Skin epidermis (tissue), 12 donors: Measurements from ENCODE around the gene PCDHB13.
A peak's percentile ranks its signal among the peaks of the same experiment; 100 is the strongest.
"Not testable (repeated sequence)": the region's sequence is repeated elsewhere in the genome, so short reads cannot be mapped to it uniquely, and the experiment has no call there.

Experiments used
- H3K27ac ChIP-seq, 21 experiments: fragments of 200-600 bp; sonication (generic) in 11 of 21; one replicate each; pipeline ENCODE4 v1.5.0; 2020; ENCODE audit warnings: mild to moderate bottlenecking in 3 of 21, inconsistent platforms in 2 of 21, moderate library complexity in 2 of 21
- H3K4me3 ChIP-seq, 7 experiments: fragments of 200-600 bp; sonication (generic) in 2 of 7; one replicate each; pipeline ENCODE4 v1.5.0; 2020; ENCODE audit warnings: inconsistent platforms in 2 of 7, mild to moderate bottlenecking in 2 of 7, moderate library complexity in 1 of 7

Gene PCDHB13

DNA sequence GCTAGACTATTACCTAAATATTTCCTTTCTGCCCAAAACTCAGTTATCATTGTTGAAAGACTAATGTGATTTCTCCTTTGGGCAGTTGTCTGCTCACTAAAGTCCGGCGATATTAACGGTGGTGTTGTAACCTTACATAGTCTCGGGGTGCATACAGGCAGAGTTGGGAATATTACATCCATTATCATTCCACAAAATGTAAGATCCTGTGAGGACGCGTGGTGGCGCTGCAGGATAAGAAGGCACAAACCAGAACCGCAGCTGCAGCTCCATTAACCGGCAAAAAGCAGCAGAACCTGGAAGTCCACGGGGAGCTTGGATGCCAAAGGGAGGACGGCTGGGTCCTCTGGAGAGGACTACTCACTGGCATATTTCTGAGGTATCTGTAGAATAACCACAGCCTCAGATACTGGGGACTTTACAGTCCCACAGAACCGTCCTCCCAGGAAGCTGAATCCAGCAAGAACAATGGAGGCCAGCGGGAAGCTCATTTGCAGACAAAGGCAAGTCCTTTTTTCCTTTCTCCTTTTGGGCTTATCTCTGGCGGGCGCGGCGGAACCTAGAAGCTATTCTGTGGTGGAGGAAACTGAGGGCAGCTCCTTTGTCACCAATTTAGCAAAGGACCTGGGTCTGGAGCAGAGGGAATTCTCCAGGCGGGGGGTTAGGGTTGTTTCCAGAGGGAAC, at the start of gene PCDHB13:
TSS of gene PCDHB13 (plus strand) at position 264 of the 684 bp plus-strand sequence. CDS start at position 469, 205 bp downstream.
- H3K4me3 ChIP-seq = peak within 1 kb of the TSS in 1 of 7 experiments; percentile 22
- not testable (repeated sequence) for H3K27ac ChIP-seq

DNA sequence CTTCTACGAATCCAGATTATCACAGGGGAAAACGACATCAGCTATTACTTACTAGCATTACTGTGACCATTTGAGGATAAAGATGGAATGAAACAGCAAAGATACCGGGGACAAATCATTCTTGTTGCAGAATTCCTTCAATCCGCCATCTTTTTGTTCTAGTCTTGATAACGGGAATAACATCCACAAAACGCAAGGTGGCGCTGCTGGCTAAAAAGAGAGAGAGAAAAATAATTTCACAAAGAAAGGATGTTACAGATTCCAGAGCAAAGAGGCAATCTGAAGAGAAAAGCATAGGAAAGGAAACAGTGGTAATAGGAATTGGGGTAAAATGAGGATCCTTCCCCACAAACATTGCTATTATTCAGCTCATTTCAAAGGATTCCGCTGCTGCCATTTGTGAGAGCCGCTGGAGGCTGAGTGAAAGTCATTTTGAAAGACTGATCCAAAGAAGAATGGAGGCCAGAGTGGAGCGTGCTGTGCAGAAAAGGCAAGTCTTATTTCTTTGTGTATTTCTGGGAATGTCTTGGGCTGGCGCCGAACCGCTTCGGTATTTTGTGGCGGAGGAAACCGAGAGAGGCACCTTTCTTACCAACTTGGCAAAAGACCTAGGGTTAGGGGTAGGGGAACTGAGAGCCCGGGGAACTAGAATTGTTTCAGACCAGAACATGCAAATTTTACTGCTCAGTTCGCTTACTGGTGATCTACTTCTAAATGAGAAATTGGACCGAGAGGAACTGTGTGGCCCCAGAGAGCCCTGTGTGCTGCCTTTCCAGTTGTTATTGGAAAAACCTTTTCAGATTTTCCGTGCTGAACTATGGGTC, 41.1 kb upstream of the PCDHB13 start, which contains the start of gene PCDHB7:
TSS of gene PCDHB7 (plus strand) at position 264 of the 824 bp plus-strand sequence. CDS start at position 456, 192 bp downstream.
- Histone ChIP-seq H3K27ac (no peak within 1 kb of the TSS), H3K4me3 (peak within 1 kb of the TSS in 1 of 7 experiments; percentile 7)

GRCh38 chr5:141174291-141175104, 39.2 kb upstream of the PCDHB13 start:
- H3K4me3 ChIP-seq, H3K27ac ChIP-seq: not testable (repeated sequence)

- no peak overlapping the region for H3K27ac ChIP-seq
- H3K4me3 ChIP-seq = no peak overlapping the region
Observed at GRCh38 chr5:141175933-141176332, 37.8 kb upstream of the PCDHB13 start.

DNA sequence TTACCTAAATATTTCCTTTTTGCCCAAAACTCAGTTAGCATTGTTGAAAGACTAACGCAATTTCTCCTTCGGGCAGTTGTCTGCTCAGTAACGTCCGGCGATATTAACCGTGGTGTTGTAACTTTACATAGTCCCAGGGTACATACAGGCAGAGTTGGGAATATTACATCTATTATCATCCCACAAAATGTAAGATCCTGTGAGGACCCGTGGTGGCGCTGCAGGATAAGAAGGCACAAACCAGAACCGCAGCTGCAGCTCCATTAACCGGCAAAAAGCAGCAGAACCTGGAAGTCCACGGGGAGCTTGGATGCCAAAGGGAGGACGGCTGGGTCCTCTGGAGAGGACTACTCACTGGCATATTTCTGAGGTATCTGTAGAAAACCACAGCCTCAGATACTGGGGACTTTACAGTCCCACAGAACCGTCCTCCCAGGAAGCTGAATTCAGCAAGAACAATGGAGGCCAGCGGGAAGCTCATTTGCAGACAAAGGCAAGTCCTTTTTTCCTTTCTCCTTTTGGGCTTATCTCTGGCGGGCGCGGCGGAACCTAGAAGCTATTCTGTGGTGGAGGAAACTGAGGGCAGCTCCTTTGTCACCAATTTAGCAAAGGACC, 36.0 kb upstream of the PCDHB13 start, which contains the start of gene PCDHB8:
TSS of gene PCDHB8 (plus strand) at position 214 of the 615 bp plus-strand sequence. CDS start at position 459, 245 bp downstream.
- not testable (repeated sequence) for H3K27ac ChIP-seq, H3K4me3 ChIP-seq

- H3K4me3 ChIP-seq, H3K27ac ChIP-seq: not testable (repeated sequence)
Observed at GRCh38 chr5:141179371-141179770, 34.3 kb upstream of the PCDHB13 start.

GRCh38 chr5:141179876-141180275, 33.8 kb upstream of the PCDHB13 start:
- H3K4me3 ChIP-seq, H3K27ac ChIP-seq: not testable (repeated sequence)

- Histone ChIP-seq H3K4me3 (no peak overlapping the region), H3K27ac (no peak overlapping the region)
Observed at GRCh38 chr5:141180313-141180712, 33.4 kb upstream of the PCDHB13 start.

GRCh38 chr5:141182248-141182647, 31.5 kb upstream of the PCDHB13 start, which contains the start of gene PCDHB16:
Gene PCDHB16, plus strand, starts transcription at chr5:141182387. Its CDS starts 173 bp downstream, at chr5:141182560.
- H3K27ac ChIP-seq = peak within 1 kb of the TSS in 2 of 21 experiments; percentile 38 to 53

DNA sequence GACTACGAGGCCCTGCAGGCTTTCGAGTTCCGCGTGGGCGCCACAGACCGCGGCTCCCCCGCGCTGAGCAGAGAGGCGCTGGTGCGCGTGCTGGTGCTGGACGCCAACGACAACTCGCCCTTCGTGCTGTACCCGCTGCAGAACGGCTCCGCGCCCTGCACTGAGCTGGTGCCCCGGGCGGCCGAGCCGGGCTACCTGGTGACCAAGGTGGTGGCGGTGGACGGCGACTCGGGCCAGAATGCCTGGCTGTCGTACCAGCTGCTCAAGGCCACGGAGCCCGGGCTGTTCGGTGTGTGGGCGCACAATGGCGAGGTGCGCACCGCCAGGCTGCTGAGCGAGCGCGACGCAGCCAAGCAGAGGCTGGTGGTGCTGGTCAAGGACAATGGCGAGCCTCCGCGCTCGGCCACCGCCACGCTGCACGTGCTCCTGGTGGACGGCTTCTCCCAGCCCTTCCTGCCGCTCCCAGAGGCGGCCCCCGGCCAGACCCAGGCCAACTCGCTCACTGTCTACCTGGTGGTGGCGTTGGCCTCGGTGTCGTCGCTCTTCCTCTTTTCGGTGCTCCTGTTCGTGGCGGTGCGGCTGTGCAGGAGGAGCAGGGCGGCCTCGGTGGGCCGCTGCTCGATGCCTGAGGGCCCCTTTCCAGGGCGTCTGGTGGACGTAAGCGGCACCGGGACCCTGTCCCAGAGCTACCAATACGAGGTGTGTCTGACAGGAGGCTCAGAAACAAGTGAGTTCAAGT, 29.4 kb upstream of the PCDHB13 start:
- H3K27ac ChIP-seq, H3K4me3 ChIP-seq: not testable (repeated sequence)

More at GRCh38 chr5:141182248-141182647, 31.5 kb upstream of the PCDHB13 start, which contains the start of gene PCDHB16:
- H3K4me3 ChIP-seq = peak within 1 kb of the TSS in 3 of 7 experiments; percentile 1 to 28 (median 10)

GRCh38 chr5:141186897-141187512, 26.7 kb upstream of the PCDHB13 start, which contains the start of gene PCDHB9:
Gene PCDHB9, plus strand, starts transcription at chr5:141187161. Its CDS starts 158 bp downstream, at chr5:141187319.
- H3K4me3 ChIP-seq = no peak within 1 kb of the TSS
- H3K27ac ChIP-seq = no peak within 1 kb of the TSS

GRCh38 chr5:141188682-141189081, 25.0 kb upstream of the PCDHB13 start:
- H3K27ac ChIP-seq, H3K4me3 ChIP-seq: not testable (repeated sequence)

DNA sequence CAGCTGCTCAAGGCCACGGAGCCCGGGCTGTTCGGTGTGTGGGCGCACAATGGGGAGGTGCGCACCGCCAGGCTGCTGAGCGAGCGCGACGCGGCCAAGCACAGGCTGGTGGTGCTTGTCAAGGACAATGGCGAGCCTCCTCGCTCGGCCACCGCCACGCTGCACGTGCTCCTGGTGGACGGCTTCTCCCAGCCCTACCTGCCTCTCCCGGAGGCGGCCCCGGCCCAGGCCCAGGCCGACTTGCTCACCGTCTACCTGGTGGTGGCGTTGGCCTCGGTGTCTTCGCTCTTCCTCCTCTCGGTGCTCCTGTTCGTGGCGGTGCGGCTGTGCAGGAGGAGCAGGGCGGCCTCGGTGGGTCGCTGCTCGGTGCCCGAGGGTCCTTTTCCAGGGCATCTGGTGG, 24.6 kb upstream of the PCDHB13 start:
- not testable (repeated sequence) for H3K27ac ChIP-seq, H3K4me3 ChIP-seq

DNA sequence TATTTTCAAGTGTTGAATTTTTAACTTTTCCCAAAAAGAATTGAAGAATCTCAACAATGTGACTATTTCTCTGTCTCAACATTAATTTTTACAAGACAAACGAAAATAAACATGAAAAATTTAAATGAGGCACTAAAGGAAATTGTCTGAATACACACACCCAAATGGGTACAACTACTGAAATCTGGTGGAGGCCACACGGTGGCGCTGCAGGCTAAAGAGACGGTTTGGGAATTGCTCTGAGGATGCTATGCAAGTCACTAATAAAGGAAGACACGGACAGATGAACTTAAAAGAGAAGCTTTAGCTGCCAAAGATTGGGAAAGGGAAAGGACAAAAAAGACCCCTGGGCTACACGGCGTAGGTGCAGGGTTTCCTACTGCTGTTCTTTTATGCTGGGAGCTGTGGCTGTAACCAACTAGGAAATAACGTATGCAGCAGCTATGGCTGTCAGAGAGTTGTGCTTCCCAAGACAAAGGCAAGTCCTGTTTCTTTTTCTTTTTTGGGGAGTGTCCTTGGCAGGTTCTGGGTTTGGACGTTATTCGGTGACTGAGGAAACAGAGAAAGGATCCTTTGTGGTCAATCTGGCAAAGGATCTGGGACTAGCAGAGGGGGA, 21.5 kb upstream of the PCDHB13 start, which contains the start of gene PCDHB10:
TSS of gene PCDHB10 (plus strand) at position 244 of the 616 bp plus-strand sequence. CDS start at position 444, 200 bp downstream.
- Histone ChIP-seq H3K4me3 (no peak within 1 kb of the TSS), H3K27ac (no peak within 1 kb of the TSS)

DNA sequence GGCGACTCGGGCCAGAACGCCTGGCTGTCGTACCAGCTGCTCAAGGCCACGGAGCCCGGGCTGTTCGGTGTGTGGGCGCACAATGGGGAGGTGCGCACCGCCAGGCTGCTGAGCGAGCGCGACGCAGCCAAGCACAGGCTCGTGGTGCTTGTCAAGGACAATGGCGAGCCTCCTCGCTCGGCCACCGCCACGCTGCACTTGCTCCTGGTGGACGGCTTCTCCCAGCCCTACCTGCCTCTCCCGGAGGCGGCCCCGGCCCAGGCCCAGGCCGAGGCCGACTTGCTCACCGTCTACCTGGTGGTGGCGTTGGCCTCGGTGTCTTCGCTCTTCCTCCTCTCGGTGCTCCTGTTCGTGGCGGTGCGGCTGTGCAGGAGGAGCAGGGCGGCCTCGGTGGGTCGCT, 19.4 kb upstream of the PCDHB13 start:
- H3K27ac ChIP-seq, H3K4me3 ChIP-seq: not testable (repeated sequence)

- H3K4me3 ChIP-seq = no peak overlapping the region
- H3K27ac ChIP-seq = no peak overlapping the region
Observed at GRCh38 chr5:141196363-141196762, 17.4 kb upstream of the PCDHB13 start.
